HEK293 (cell line): Measurements from ENCODE around the gene EYA3.

ENCODE experiments used
- CTCF ChIA-PET: fragments of 350-600 bp; formaldehyde crosslinking; extraction: SDS; loops from one replicate; lab custom pipeline; 2021; ENCODE audit warnings: antibody characterized with exemption; lab: Yijun Ruan, JAX
- POLR2A ChIA-PET: fragments of 300-600 bp; formaldehyde crosslinking; extraction: SDS; loops from one replicate; lab custom pipeline; 2020; ENCODE audit warnings: antibody characterized with exemption, inconsistent platforms; lab: Yijun Ruan, JAX
- H3K27ac ChIP-seq: fragments of 200-500 bp; sonication (Bioruptor generic); 2 replicates; pipeline ENCODE4 v1.5.1; 2014; ENCODE audit warnings: low read depth, low read length, control low read depth, inconsistent platforms; ENCODE audit errors: extremely low read depth
- H3K36me3 ChIP-seq, 2 experiments: fragments of 200-500 bp in 1 of 2; sonication (Bioruptor generic) in 1 of 2; 1 replicate in 1 of 2; 2 replicates in 1 of 2; pipeline ENCODE4 v1.5.1; 2014 to 2017; ENCODE audit warnings: inconsistent platforms in 2 of 2, low read length in 2 of 2; ENCODE audit not compliant: control insufficient read depth in 2 of 2, insufficient read depth in 1 of 2
- H3K4me1 ChIP-seq: fragments of 200-500 bp; sonication (Bioruptor generic); 2 replicates; pipeline ENCODE4 v1.5.1; 2014; ENCODE audit warnings: mild to moderate bottlenecking, low read length, inconsistent platforms; ENCODE audit not compliant: control insufficient read depth, insufficient read depth
- H3K4me3 ChIP-seq: 2 replicates; pipeline ENCODE4 v1.5.1; 2011; ENCODE audit warnings: low read depth, mild to moderate bottlenecking, control low read depth, low read length, moderate library complexity
- H3K9me3 ChIP-seq: fragments of 200-500 bp; sonication (Bioruptor generic); 2 replicates; pipeline ENCODE4 v1.5.1; 2014; ENCODE audit warnings: low read depth, low read length, inconsistent platforms; ENCODE audit not compliant: control insufficient read depth, insufficient read depth
- PRDM10 ChIP-seq: fragments of 450-650 bp; formaldehyde crosslinking; IDR thresholded peaks from 2 replicates; pipeline ENCODE4 v1.5.1; 2016; ENCODE audit warnings: missing biosample characterization, missing genetic modification characterization
- ZNF121 ChIP-seq: fragments of 450-650 bp; formaldehyde crosslinking; IDR thresholded peaks from 2 replicates; pipeline ENCODE4 v1.5.1; 2016; ENCODE audit warnings: missing biosample characterization, missing genetic modification characterization
- TF ChIP-seq, protein P1 (sequence below): fragments of 450-650 bp; formaldehyde crosslinking; IDR thresholded peaks from 2 replicates; pipeline ENCODE4 v1.5.1; 2016; ENCODE audit warnings: missing biosample characterization, missing genetic modification characterization

The EYA3 gene

GRCh38 chr1:27928216-27928954 lies 160.0 kb downstream of the EYA3 start:
- no peaks in the 10 kb centered on the region for H3K4me1 ChIP-seq
- POLR2A ChIA-PET = interaction anchor here (0.6 kb wide), 1 partner anchor 329 kb away, joined by 7 read pairs; no protein-coding TSS in a partner anchor
- H3K9me3 ChIP-seq = no peaks in the 10 kb centered on the region
- no peak overlapping the region for H3K4me3 ChIP-seq
- no peak overlapping the region for H3K27ac ChIP-seq
- CTCF ChIA-PET = interaction anchor here (1.3 kb wide), 2 partner anchors 12 to 20 kb away, joined by 3 to 6 read pairs; no protein-coding TSS in a partner anchor
- peak; percentile 47; the same call in 1 of the 2 replicates for TF ChIP-seq ZNF121 (tag by site-specific recombination)
- TF ChIP-seq PRDM10 (tag by site-specific recombination) = no peak
- TF ChIP-seq, all 188 proteins: peak for 1
- H3K36me3 ChIP-seq = no peaks in the 10 kb centered on the region

GRCh38 chr1:27922272-27922671 lies 166.1 kb downstream of the EYA3 start:
- no peak overlapping the region for H3K4me3 ChIP-seq
- POLR2A ChIA-PET = no interaction called here
- CTCF ChIA-PET = no interaction called here

More at GRCh38 chr1:27922272-27922671, 166.1 kb downstream of the EYA3 start:
- Histone ChIP-seq H3K36me3 (no peaks in the 10 kb centered on the region), H3K9me3 (no peaks in the 10 kb centered on the region), H3K4me1 (no peaks in the 10 kb centered on the region), H3K27ac (no peak overlapping the region)
- TF ChIP-seq, protein P1, sequence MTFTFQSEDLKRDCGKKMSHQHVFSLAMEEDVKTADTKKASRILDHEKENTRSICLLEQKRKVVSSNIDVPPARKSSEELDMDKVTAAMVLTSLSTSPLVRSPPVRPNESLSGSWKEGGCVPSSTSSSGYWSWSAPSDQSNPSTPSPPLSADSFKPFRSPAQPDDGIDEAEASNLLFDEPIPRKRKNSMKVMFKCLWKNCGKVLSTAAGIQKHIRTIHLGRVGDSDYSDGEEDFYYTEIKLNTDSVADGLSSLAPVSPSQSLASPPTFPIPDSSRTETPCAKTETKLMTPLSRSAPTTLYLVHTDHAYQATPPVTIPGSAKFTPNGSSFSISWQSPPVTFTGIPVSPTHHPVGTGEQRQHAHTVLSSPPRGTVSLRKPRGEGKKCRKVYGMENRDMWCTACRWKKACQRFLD (tag by site-specific recombination) = no peak
